NCI-H82 (cell line): ENCODE data around the gene FGF5.
"Not testable (repeated sequence)": the region's sequence is repeated elsewhere in the genome, so short reads cannot be mapped to it uniquely, and the experiment has no call there.

Experiments
- DNase-seq: peaks from one replicate; lab custom pipeline; 2025; lab: John Stamatoyannopoulos, UW

Gene FGF5

GRCh38 chr4:80295826-80296225 lies 29.4 kb downstream of the FGF5 start:
- DNase-seq = no peak

GRCh38 chr4:80301884-80302283 lies 35.4 kb downstream of the FGF5 start:
- DNase-seq = no peak

GRCh38 chr4:80302616-80303223 lies 36.3 kb downstream of the FGF5 start:
- DNase-seq = no peak

GRCh38 chr4:80305466-80305865 lies 39.0 kb downstream of the FGF5 start:
- no peak for DNase-seq

GRCh38 chr4:80306260-80306659 lies 39.8 kb downstream of the FGF5 start:
- DNase-seq = no peak

- DNase-seq = no peak
These were observed 40.8 kb downstream of the FGF5 start for GRCh38 chr4:80307183-80307735.

- DNase-seq = peak; percentile 83
These were observed 41.5 kb downstream of the FGF5 start for GRCh38 chr4:80307774-80308465.

- DNase-seq = no peak
These were observed 42.0 kb downstream of the FGF5 start for GRCh38 chr4:80308466-80308822.

- no peak for DNase-seq
These were observed 43.0 kb downstream of the FGF5 start for GRCh38 chr4:80309294-80310004.

GRCh38 chr4:80311130-80311529 lies 44.7 kb downstream of the FGF5 start:
- no peak for DNase-seq

GRCh38 chr4:80312124-80312523 lies 45.7 kb downstream of the FGF5 start:
- DNase-seq = no peak

GRCh38 chr4:80313627-80314026 lies 47.2 kb downstream of the FGF5 start:
- DNase-seq = no peak

- DNase-seq = not testable (repeated sequence)
These were observed 49.4 kb downstream of the FGF5 start for GRCh38 chr4:80315848-80316247.

- DNase-seq = no peak
These were observed 54.9 kb downstream of the FGF5 start for GRCh38 chr4:80321341-80321740.

GRCh38 chr4:80321776-80322175 lies 55.3 kb downstream of the FGF5 start:
- DNase-seq = no peak

- DNase-seq = peak; percentile 2
These were observed 56.3 kb downstream of the FGF5 start for GRCh38 chr4:80322716-80323115.

- no peak for DNase-seq
These were observed 57.7 kb downstream of the FGF5 start for GRCh38 chr4:80324171-80324570.

GRCh38 chr4:80331693-80332092 lies 65.2 kb downstream of the FGF5 start:
- DNase-seq = no peak

- no peak for DNase-seq
These were observed 66.7 kb downstream of the FGF5 start for GRCh38 chr4:80333121-80333520.

- no peak for DNase-seq
These were observed 68.1 kb downstream of the FGF5 start for GRCh38 chr4:80334568-80334967.

GRCh38 chr4:80335226-80335553 lies 68.7 kb downstream of the FGF5 start:
- no peak for DNase-seq

- peak; percentile 94 for DNase-seq
These were observed 69.3 kb downstream of the FGF5 start, which contains the start of gene CFAP299 for GRCh38 chr4:80335554-80336358. Gene CFAP299 (plus strand): TSS chr4:80335730.
